HepG2 (cell line): ENCODE results near the gene XPNPEP3. TPM values are rescaled to one million over a fixed set of nuclear protein-coding genes. Genes with fewer than 3 reads are reported as not detected.

Experiments used
- ZNF256 ChIP-seq: sonication (generic); formaldehyde crosslinking; conservative IDR thresholded peaks from 2 replicates; pipeline ENCODE4 v1.4.0; 2020; ENCODE audit warnings: missing genetic modification reagents
- ZNF615 ChIP-seq: sonication (generic); formaldehyde crosslinking; IDR thresholded peaks from 2 replicates; pipeline ENCODE4 v1.5.0; 2020; ENCODE audit warnings: mild to moderate bottlenecking, missing genetic modification reagents, borderline replicate concordance
- polyA plus RNA-seq, 8 experiments: library from polyadenylated mRNA; depleted of rRNA in 3 of 8; stranded (reverse) in 7 of 8; unstranded in 1 of 8; fragments of >200 nt; fragmentation: Illumina TruSeq in 4 of 8; extraction: Trizol in 4 of 8; gene quantifications; 2 replicates each; pipeline versions ENCODE4 v1.2.1 to v1.2.3, GENCODE V29; 2011 to 2016; ENCODE audit warnings: low read depth in 4 of 8, missing spikeins in 1 of 8, mixed read lengths in 1 of 8; ENCODE audit not compliant: insufficient read depth in 1 of 8
- total RNA-seq, 5 experiments: library from RNA; depleted of rRNA; stranded (reverse); fragments of >200 nt; fragmentation: Illumina TruSeq; extraction: Trizol; gene quantifications; 2 replicates each; pipeline ENCODE4 v1.2.3, GENCODE V29; 2016; ENCODE audit warnings: low read depth in 1 of 5
- TF ChIP-seq, protein P1 (sequence below): sonication (generic); formaldehyde crosslinking; IDR thresholded peaks from 2 replicates; pipeline ENCODE4 v1.5.0; 2020; ENCODE audit warnings: mild to moderate bottlenecking, missing genetic modification reagents, borderline replicate concordance
- TF ChIP-seq, protein P2 (sequence below): sonication (generic); formaldehyde crosslinking; IDR thresholded peaks from 2 replicates; pipeline ENCODE4 v1.8.0; 2022; ENCODE audit warnings: missing genetic modification reagents, mild to moderate bottlenecking, inconsistent platforms, borderline replicate concordance
- TF ChIP-seq, protein P3 (sequence below): sonication (generic); formaldehyde crosslinking; IDR thresholded peaks from 2 replicates; pipeline ENCODE4 v1.4.0; 2020; ENCODE audit warnings: missing genetic modification reagents

XPNPEP3 gene
- total and polyA plus RNA-seq, 2 of the 13 experiments (the other 11 are each of a cell fraction or from before 2014, with no cell fraction given): 10.3 to 14.0 TPM

DNA sequence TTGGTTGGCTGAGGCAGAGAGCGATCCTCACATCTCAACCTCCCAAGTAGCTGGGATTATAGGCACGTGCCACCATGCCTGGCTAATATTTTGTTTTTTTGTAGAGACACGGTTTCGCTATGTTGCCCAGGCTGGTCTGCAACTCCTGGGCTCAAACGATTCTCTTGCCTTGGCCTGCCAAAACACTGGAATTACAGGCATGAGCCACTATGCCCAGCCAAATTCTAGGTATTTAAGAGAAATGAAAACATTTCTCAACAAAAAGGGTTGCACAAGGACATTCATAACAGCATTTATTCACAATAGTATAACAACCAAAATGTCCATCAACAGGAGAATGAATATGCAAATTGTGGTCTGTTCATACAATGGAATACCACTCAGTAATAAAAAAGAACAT, 62.5 kb downstream of the XPNPEP3 start (continued):
- TF ChIP-seq, protein P1, sequence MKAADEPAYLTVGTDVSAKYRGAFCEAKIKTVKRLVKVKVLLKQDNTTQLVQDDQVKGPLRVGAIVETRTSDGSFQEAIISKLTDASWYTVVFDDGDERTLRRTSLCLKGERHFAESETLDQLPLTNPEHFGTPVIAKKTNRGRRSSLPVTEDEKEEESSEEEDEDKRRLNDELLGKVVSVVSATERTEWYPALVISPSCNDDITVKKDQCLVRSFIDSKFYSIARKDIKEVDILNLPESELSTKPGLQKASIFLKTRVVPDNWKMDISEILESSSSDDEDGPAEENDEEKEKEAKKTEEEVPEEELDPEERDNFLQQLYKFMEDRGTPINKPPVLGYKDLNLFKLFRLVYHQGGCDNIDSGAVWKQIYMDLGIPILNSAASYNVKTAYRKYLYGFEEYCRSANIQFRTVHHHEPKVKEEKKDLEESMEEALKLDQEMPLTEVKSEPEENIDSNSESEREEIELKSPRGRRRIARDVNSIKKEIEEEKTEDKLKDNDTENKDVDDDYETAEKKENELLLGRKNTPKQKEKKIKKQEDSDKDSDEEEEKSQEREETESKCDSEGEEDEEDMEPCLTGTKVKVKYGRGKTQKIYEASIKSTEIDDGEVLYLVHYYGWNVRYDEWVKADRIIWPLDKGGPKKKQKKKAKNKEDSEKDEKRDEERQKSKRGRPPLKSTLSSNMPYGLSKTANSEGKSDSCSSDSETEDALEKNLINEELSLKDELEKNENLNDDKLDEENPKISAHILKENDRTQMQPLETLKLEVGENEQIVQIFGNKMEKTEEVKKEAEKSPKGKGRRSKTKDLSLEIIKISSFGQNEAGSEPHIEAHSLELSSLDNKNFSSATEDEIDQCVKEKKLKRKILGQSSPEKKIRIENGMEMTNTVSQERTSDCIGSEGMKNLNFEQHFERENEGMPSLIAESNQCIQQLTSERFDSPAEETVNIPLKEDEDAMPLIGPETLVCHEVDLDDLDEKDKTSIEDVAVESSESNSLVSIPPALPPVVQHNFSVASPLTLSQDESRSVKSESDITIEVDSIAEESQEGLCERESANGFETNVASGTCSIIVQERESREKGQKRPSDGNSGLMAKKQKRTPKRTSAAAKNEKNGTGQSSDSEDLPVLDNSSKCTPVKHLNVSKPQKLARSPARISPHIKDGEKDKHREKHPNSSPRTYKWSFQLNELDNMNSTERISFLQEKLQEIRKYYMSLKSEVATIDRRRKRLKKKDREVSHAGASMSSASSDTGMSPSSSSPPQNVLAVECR (CRISPR knock-in tag): no peak
- TF ChIP-seq ZNF615 (CRISPR knock-in tag): no peak
- TF ChIP-seq ZNF256 (CRISPR knock-in tag): no peak
- TF ChIP-seq, protein P2, sequence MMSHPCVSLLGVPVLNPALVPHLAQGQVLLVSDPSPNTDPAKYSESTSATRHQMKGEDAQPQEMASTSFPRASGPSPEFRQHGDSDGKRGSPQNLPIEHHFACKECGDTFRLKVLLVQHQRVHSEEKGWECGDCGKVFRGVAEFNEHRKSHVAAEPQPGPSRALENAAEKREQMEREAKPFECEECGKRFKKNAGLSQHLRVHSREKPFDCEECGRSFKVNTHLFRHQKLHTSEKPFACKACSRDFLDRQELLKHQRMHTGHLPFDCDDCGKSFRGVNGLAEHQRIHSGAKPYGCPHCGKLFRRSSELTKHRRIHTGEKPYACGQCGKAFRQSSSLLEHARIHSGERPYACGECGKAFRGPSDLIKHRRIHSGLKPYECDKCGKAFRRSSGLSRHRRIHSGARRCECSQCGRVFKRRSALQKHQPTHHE (CRISPR knock-in tag): no peak
- TF ChIP-seq, protein P3, sequence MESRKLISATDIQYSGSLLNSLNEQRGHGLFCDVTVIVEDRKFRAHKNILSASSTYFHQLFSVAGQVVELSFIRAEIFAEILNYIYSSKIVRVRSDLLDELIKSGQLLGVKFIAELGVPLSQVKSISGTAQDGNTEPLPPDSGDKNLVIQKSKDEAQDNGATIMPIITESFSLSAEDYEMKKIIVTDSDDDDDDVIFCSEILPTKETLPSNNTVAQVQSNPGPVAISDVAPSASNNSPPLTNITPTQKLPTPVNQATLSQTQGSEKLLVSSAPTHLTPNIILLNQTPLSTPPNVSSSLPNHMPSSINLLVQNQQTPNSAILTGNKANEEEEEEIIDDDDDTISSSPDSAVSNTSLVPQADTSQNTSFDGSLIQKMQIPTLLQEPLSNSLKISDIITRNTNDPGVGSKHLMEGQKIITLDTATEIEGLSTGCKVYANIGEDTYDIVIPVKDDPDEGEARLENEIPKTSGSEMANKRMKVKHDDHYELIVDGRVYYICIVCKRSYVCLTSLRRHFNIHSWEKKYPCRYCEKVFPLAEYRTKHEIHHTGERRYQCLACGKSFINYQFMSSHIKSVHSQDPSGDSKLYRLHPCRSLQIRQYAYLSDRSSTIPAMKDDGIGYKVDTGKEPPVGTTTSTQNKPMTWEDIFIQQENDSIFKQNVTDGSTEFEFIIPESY (CRISPR knock-in tag): no peak
